HG03354 (cell line): Measurements from ENCODE around the gene CTNND2.
A peak's percentile ranks its signal among the peaks of the same experiment; 100 is the strongest.

Experiments used
- ATAC-seq: cut with Tn5 transposase; IDR thresholded peaks from one replicate; pipeline ENCODE4 v1.9.1; 2021; ENCODE audit warnings: mild to moderate bottlenecking; ENCODE audit not compliant: unreplicated experiment, poor library complexity, severe bottlenecking

Gene CTNND2

DNA sequence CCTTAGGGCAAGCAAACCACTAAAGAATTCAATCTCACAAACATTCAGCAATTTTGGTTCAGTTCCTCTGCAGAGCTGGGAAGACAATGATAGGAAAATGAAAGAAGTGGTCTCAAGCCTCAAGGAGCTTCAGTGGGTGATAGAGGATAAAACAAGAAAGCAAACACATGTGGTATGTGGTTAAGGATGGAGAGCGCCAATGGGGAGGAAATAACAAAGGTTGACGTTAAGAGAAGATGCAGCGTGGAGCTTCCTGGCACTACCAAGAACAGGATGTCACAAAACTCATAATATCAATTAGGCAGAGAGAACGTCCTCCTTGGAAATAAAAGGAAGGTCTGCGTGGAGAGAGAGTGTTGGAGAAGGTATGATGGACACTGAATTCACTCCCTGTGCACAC is 731.8 kb downstream of the CTNND2 start:
- no peak for ATAC-seq

DNA sequence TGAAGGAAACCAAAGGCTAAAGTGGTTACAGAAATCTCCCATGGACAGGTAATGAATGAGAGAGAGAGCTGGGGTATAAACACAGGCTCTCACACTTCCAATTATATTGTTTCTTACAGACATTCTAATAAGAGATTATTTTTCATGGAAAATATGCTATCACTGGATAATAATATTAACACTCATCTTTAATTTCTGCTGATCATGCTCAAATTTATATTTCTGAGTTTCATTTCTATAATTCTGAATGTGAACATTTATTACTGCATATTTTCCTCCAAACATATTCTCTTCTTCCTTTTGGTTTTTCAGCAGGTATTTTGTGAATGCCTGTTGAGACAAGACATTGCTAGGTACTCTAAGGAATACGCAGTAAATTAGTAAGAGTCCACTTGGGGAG is 733.0 kb downstream of the CTNND2 start:
- no peak for ATAC-seq

DNA sequence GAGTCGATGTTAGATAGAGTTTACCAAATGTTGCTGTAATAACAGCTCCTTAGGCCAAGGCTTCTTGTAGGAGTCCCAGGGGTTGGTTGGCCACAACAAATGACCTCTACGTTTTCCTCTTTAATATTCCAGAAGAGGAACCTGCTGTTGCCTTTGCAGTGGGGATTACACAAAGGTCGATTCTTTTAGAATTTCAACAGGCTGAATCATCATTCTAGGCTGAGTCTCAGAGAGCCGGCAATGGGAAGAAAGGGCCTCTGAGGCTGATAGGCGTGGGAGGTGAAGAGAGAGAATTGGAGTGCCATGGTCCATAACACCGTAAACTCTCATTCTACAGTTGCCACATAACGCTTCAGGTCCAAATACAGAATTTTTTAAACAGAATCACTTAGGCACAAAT is 737.3 kb downstream of the CTNND2 start:
- ATAC-seq: no peak

DNA sequence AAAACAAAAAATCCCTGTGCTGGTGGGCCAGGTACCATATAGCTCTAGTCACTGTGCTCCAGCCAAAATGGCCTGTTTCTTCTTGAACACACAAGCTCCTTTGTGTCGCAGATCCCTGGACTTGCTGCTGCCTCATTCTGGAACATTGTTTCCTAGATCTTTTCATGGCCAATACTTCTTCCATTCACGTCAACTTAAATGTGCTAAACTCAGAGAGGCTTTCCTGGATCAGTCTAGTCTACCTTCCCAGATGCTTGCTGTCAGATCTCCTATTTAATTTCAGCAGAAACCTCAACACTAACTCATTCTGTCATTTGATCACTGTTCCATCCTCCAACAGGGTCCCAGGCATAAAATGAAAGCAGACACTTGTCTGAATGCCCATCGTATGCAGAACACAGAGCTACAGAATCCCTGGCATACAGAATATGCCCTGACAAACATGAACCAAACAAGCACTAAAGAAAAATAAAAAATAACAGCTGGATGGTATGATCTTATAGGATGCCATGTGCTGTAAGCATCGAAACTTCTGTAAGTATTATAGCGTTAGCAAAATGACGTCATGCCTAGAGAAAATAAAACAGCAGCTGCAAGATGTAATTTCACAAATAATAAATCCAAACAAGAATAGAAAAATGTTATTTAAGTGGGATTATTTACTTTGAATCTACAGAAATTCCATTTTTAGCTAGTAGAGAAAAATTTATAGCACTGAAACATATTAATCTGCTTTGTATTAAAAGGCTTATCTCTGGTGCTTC is 739.5 kb downstream of the CTNND2 start:
- no peak for ATAC-seq

DNA sequence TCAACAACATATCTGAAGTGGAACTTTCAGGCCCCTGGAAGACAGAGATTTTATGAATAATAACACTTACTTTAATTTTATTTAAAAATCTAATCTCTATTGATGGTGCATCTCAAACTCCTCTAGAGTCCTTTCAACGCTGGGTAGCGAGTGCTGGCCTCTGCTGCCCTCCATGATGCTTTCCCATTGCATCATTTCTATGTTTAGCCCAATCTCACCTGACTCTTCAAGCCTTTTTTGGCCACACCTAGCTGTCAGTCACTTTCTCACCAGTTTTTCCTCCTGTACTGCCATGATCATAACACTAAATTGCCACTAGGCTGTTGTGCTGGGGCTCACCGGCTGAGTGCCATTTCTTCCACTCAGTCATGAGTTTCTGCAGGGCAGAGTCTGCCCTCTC is 747.1 kb downstream of the CTNND2 start:
- ATAC-seq: no peak

DNA sequence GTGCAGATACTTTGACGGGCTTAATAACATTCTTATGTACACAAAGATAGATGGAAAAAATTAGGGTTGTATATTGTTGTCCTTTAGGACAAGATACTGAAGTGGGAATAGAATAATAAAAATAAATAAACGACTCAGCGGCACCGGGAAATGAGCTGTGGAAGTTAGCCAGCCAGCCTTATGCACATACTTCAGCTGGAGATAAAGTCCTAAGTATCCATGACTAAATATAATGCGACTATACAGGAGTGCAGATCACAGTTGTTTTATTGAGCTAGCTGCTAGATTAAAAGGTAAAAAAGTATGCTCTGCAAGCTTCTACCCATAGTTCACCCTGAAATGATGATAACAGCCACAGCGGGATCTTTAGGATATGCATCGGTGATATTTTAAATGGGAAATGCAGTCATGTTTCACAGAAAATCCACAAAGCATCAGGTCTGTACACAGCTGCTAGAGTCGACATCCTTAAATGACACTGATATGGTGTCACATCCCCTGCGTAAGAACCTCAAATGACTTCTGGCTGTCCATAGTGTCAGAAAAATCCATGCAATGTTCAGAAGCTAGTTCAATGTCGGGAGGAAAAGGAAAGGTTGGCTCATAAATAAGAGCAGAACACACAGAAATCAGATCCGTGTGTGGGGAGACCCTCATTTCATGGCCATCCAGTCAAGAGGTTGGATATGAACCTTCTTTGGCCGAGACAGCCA is 750.4 kb downstream of the CTNND2 start:
- no peak for ATAC-seq

DNA sequence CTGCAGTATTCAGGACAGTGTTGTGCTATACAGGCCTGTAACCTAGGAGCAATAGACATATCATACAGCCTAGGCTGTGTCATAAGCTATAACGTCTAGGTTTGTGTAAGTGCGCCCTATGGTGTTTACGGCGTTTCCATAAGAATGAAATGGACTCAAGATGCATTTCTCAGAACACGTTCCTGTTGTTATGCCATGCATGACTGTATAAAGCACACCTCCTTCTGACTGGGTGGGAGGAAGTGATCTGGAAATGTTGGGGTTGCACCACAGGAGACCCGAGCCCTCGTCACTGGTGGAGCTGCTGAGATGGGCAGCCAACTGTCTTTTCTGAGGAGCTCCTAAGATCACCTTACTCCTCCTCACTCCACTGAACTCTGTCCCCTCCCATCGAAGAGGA is 751.9 kb downstream of the CTNND2 start:
- ATAC-seq: no peak

DNA sequence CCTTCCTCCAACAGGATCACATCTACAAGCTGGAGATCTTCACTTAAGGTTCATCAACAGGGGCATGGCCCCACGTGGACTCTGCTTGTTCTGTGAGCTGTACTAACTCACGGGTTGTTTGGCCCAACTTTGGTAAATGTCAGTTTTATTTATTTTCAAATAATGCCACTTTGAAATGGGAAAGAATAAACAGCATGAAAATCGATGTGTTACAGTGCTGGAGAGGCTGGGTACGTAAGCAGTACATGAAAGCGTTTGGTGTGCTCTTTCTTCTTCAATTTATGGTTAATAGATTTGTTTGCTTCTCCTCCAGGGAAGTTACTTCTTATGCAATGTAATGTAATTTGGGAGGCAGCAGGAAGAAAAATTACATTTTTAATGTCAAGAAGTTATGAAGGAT is 753.3 kb downstream of the CTNND2 start:
- ATAC-seq: no peak

DNA sequence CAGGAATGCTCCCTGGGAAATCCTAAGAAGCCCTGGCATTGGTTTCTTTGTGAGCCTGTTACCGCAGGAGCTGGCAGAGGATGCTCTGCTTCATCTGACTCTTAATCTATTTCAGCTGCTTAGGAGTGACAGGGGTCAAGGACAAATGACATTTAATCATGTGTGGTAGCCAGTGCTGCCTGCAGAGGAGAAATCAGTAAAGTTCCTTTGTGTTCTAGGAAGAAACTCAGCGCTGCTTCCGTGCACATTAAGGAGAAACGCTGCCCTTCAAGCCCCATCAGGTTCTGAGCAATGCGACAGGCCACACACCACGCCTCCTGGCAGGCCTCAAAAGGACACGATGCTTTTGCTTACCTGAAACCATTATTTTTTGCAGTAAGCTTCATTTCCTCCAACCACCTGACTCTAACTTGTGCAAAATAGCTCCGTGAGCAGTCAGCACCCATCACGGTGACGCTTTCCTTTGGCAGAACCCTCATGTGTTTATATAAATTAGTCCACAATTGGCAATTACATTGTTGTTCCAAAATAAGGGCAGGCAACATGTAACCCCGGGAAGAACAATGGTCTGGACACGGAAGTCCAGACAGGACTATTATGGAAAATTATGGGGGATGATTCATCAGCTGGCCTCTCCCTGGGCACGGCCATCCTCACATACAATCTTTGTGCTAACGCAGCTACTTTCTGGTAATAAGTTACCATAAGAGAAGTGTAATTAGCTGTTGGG is 755.3 kb downstream of the CTNND2 start:
- no peak for ATAC-seq

DNA sequence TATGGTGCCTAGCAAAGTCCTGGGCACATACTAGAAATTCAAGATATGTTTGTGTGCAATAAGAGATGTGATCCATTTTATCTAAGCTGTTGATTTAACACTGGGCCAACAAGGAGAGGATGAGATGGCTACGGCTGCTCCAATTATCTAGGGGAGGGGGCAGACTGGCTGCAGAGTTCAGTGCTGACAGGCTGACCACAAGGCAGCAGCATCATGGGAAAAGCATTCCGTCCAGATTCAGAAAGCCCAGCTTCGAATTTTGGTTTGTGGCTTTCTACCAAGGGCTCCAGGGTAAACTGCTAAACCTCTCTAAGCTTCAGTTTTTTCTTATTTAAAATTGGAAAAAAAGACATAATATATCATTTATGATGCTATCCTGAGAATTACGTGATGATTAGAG is 758.1 kb downstream of the CTNND2 start:
- no peak for ATAC-seq

DNA sequence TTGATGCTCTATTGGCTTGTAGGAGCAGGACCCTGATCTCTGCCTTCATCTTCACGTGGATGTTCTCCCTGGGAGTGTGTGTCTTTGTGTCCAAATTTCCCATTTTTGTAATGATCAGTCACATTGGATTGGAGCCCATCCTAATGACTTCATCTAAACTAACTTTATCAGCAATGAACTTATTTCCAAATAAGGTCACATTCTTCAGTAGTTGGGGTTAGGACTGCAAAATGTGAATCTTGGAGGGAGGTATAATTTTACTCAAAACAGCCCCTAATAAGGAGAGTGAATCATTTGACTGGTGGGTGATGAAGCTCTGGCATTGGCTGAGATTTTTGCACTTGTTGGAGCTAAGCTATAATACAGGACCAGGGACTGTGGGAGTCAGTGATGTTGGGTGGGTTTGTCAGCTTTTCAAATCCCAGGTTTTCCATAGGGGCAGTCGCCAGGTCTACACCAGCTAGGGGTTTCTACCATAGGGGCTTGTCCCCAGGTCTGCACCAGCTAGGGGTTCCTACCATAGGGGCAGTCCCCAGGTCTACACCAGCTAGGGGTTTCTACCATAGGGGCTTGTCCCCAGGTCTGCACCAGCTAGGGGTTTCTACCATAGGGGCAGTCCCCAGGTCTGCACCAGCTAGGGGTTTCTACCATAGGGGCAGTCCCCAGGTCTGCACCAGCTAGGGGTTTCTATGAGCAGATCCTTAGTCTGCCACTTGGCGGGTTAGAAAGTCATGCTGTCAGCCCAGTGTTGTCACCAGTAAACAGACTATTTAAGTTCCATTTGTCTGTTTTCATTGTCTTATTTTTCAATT is 760.6 kb downstream of the CTNND2 start:
- peak; percentile 79 for ATAC-seq

DNA sequence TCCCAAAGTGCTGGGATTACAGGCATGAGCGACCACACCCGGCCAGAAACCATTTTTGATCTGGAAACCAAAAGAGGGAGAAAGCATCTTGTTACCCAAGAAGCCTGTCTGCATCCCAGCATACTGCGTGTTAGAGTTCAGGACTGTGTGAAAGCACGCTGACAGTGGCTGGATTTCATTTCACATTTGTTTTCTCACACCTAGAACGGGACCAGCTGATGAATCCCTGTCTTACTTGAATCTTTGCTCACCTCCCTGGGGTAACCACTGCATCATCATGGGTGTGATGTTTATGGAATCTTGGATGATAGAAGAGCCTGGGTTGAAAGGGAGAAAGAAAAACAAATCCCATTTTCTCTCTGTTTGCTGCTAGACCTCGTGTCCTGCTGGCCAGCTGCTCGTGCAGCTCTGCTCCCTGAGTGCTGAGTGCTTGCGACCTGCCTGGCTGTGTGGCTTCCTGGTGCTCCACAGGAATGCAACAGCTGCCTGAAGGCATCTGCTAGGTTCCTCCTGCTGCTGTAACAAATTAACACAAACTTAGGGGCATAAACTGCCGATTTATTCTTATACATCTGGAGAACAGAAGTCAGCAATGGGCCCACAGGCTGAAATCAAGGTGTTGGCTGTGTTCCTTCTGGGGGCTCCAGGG is 764.9 kb downstream of the CTNND2 start:
- no peak for ATAC-seq

DNA sequence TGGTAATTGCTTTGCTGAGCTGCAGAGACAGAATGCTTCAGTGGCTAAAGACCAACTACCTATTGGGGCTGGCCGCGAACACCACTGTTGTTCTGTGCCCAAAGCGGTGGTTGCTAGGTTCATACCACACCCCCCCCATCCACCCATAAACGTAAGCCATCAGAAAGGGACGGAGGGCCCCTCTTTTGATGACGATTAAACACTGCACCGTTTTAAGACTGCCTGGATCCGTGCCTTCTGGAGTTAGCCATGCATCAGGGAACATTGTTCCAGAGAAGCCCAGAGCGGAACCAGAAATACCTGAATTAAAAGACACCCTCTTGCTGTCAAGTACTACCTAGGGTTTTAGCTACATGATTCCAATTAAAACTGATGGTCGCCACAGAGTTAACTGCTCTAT is 774.1 kb downstream of the CTNND2 start:
- ATAC-seq: no peak

DNA sequence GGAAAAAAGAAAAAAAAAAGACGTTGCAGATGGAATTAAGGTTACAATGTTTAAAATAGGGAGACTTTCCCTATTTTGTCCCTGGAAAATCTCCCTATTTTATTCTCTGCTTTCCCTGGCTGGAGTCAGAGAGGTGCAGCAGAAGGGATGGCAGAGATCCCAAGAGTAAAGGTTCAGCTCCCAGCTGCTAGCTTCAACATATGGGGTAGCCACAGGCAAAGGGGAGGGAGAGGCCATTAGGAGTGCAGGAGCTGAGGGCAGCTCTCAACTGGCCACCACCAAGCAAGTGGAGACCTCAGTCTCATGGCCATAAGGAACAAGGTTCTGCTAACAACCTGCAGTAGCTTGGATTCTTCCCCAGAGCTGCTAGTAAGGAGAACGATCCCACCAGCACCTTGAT is 776.2 kb downstream of the CTNND2 start:
- no peak for ATAC-seq

DNA sequence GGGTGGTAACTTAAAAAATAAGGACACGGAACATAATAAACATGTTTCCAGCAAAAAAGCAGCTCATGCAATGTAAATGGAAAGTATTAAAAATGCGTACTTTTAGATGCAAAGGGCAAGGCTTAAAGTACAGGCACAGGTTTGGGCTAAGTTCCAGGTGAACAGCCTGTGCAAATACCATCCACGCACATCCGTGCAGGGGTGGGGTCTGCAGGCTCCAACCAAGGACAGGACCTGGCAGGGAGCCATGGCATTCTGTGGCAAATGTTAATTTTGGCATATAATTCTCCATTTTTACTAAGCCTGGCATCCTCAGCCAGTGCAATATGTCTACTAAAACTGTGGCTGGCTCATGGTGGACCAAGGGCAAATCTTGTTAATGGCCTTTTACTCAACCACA is 777.4 kb downstream of the CTNND2 start:
- ATAC-seq: no peak

DNA sequence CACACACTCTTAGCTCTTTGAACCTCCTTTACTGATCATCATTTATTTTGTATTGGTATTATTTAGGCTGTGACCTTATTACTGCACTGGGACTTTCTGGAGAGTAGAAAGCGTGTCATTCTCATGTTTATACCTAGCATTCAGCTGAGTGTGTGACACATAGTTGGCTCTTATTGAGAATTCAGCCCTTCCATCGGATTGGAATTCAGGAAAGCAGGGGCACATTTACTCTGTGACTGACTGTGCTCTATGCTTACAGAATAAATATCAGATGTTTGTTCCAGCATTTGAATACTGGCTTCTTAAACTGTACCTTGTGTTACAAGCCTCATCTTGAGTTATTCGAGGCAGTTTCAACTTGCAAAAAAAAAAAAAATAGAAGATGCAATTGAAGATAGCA is 782.4 kb downstream of the CTNND2 start:
- ATAC-seq: no peak

DNA sequence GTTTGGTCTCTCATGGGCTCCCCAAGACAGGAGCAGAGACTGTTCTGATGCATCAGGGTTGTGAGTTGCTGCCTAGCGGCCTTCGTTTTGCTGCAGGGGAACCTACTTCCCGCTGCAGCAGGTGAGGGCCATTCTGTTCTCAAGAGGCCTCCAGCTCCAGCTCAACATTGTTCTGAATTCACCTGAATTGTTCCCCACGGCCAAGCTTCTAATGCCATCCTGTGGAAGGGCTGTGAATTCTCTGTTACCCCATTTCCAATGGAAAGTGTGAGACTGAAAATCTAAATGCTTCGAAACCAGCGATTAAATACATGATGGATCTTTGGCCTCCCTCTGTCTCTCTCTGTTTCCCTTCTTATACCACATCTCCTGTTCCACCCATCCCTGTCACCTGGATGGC is 794.1 kb downstream of the CTNND2 start:
- ATAC-seq: no peak

DNA sequence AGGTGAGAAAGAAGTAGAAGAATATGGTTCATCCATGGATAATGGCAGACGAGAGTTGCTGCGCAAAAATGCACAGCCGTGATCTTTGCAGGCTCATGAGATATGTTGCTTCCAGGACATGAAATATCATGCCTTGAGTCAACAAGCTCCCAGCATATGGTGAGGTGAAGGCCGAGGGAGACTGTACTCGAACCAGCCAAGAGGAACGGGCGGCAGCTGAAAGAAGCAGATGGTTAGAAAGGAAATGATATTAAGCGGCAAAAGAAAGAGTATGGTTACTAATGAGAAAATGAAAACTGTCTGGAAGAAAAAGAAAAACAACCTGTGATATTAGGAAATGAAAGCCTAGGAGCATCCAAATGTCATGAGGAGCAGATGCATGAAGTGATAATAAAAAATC is 798.5 kb downstream of the CTNND2 start:
- ATAC-seq: no peak

DNA sequence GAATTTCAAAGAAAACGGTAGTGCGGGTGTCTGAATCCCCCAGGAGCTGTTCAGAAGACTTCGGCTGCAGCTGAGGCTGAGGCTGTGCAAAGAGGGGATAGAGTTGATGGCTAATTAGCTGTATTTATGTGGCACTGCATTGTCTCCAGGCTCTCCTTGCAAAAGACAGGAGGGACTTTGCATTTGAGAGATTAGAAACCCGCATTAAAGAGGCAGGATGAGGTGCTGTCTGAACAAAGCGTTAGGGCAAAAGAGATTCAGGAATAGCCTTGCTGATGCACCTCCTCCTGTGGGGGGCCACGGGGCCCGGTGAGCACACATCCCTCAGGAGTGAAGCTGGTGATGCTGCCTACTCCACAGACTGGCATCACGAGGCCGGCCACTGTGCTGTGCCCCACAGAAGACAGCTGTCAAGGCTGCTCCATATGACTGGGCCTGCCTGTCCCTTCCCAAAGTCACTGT is 799.6 kb downstream of the CTNND2 start:
- ATAC-seq: no peak

DNA sequence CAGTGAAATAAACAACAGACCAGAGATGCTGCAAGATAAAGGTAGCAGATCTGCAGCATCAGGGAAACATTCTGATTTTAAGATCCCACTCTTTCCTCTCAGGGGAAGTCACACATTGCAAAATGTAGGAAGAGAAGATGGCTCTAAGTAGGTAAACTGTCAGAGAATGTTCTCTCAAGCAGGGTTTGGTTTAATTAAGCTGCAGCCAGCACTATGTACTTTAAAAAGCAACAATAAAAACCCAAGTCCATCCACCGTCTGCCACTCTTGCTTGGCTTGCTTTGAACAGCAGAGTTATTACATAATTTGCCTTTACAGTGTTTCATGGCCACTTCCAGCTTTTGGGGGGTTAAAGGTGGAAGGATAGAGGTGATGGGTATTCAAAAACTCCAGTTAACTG is 800.0 kb downstream of the CTNND2 start:
- ATAC-seq: no peak
